ENCODE measurements around the gene GTPBP1. TPM values are rescaled to one million over a fixed set of nuclear protein-coding genes. Genes with fewer than 3 reads are reported as not detected.
A peak's percentile ranks its signal among the peaks of the same experiment; 100 is the strongest.

Gene GTPBP1
- total RNA-seq, 1 donor from 2014 or later: 73.1 TPM

GRCh38 chr22:38681582-38682335, 24.0 kb upstream of the GTPBP1 start, which contains the start of gene TOMM22:
Gene TOMM22, plus strand, starts transcription at chr22:38681957. Its CDS starts 22 bp downstream, at chr22:38681979.
- TF ChIP-seq, protein P1, sequence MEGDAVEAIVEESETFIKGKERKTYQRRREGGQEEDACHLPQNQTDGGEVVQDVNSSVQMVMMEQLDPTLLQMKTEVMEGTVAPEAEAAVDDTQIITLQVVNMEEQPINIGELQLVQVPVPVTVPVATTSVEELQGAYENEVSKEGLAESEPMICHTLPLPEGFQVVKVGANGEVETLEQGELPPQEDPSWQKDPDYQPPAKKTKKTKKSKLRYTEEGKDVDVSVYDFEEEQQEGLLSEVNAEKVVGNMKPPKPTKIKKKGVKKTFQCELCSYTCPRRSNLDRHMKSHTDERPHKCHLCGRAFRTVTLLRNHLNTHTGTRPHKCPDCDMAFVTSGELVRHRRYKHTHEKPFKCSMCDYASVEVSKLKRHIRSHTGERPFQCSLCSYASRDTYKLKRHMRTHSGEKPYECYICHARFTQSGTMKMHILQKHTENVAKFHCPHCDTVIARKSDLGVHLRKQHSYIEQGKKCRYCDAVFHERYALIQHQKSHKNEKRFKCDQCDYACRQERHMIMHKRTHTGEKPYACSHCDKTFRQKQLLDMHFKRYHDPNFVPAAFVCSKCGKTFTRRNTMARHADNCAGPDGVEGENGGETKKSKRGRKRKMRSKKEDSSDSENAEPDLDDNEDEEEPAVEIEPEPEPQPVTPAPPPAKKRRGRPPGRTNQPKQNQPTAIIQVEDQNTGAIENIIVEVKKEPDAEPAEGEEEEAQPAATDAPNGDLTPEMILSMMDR (IDR thresholded peaks at IDR 0.05; ENCODE audit: unreplicated experiment): no peak
- peak within 1 kb of the TSS; percentile 100 for H3K4me3 Mint-ChIP-seq
- H3K36me3 Mint-ChIP-seq: peaks cover 31% of the 10 kb centered on the region
- peak within 1 kb of the TSS; percentile 98 for H3K27ac Mint-ChIP-seq
- peak; percentile 63 to 76 for DNase-seq (ENCODE audit: low spot score in 2 of 2, unreplicated experiment in 2 of 2)
- H3K27me3 Mint-ChIP-seq (ENCODE audit: low read depth): no peaks in the 10 kb centered on the region
- H3K4me1 Mint-ChIP-seq: peaks cover 15% of the 10 kb centered on the region
- H3K9me3 Mint-ChIP-seq: peaks cover 5% of the 10 kb centered on the region

DNA sequence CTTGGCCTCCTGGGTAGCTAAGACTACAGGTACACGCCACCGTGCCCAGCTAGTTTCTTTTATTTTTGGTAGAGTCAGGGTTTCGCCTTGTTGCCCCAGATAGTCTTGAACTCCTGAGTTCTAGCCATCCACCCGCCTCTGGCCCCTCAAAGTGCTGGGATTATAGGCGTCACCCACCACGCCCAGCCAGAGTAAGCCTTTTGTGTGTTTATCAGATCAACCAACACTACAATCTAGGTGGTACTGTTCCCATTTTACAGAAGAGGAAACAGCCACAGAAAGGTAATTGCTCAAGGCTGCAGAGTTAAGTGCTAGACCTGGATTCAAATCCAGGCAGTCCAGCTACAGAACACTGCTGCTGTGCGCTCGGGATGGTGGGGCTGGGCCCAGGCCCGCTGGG, 20.8 kb upstream of the GTPBP1 start:
- no peak overlapping the region for H3K4me3 Mint-ChIP-seq
- H3K36me3 Mint-ChIP-seq: peaks cover 44% of the 10 kb centered on the region
- H3K27ac Mint-ChIP-seq: no peak overlapping the region
- DNase-seq (ENCODE audit: low spot score in 2 of 2, unreplicated experiment in 2 of 2): no peak
- TF ChIP-seq, protein P1 (IDR thresholded peaks at IDR 0.05; ENCODE audit: unreplicated experiment): no peak
- H3K4me1 Mint-ChIP-seq: peaks cover 15% of the 10 kb centered on the region
- no peaks in the 10 kb centered on the region for H3K27me3 Mint-ChIP-seq (ENCODE audit: low read depth)
- peaks cover 5% of the 10 kb centered on the region for H3K9me3 Mint-ChIP-seq

- no peak overlapping the region for H3K4me3 Mint-ChIP-seq
- H3K27me3 Mint-ChIP-seq (ENCODE audit: low read depth): no peaks in the 10 kb centered on the region
- DNase-seq (ENCODE audit: low spot score in 2 of 2, unreplicated experiment in 2 of 2): no peak
- H3K4me1 Mint-ChIP-seq: peaks cover 15% of the 10 kb centered on the region
- peaks cover 47% of the 10 kb centered on the region for H3K36me3 Mint-ChIP-seq
- H3K27ac Mint-ChIP-seq: no peak overlapping the region
- H3K9me3 Mint-ChIP-seq: peaks cover 5% of the 10 kb centered on the region
- TF ChIP-seq, protein P1 (IDR thresholded peaks at IDR 0.05; ENCODE audit: unreplicated experiment): no peak
Observed at GRCh38 chr22:38685761-38686160, 20.0 kb upstream of the GTPBP1 start.

DNA sequence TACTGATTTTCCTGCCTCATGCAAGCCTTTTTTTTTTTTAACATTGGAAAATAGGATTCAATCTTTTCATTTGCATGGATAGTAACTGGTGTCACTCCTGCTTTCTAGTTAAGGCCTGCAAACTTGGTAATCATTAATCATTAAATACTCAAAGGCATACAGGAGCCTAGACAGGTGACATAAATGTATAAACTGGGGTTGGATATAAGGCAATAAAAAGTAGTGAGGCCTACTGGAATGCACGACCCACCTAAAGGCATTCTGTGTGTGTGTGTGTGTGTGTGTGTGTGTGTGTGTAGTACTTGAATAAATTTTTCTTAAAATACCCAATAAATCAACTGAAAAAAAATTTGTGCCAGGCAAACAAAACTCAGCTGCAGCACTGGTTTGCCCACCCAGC, 16.1 kb upstream of the GTPBP1 start:
- no peak for DNase-seq (ENCODE audit: low spot score in 2 of 2, unreplicated experiment in 2 of 2)
- H3K27ac Mint-ChIP-seq: no peak overlapping the region
- H3K4me3 Mint-ChIP-seq: no peak overlapping the region
- TF ChIP-seq, protein P1 (IDR thresholded peaks at IDR 0.05; ENCODE audit: unreplicated experiment): no peak
- no peaks in the 10 kb centered on the region for H3K9me3 Mint-ChIP-seq
- H3K4me1 Mint-ChIP-seq: no peaks in the 10 kb centered on the region
- H3K36me3 Mint-ChIP-seq: peaks cover 37% of the 10 kb centered on the region
- H3K27me3 Mint-ChIP-seq (ENCODE audit: low read depth): no peaks in the 10 kb centered on the region

- DNase-seq (ENCODE audit: low spot score in 2 of 2, unreplicated experiment in 2 of 2): no peak
- TF ChIP-seq, protein P1 (IDR thresholded peaks at IDR 0.05; ENCODE audit: unreplicated experiment): no peak
- Mint-ChIP-seq H3K4me3 (no peak overlapping the region), H3K27ac (no peak overlapping the region), H3K27me3 (ENCODE audit: low read depth) (no peaks in the 10 kb centered on the region), H3K36me3 (peaks cover 20% of the 10 kb centered on the region), H3K9me3 (no peaks in the 10 kb centered on the region), H3K4me1 (peaks cover 35% of the 10 kb centered on the region)
Observed at GRCh38 chr22:38694049-38694448, 11.7 kb upstream of the GTPBP1 start.
